Measurements from ENCODE around the gene TAS1R1.

The TAS1R1 gene

DNA sequence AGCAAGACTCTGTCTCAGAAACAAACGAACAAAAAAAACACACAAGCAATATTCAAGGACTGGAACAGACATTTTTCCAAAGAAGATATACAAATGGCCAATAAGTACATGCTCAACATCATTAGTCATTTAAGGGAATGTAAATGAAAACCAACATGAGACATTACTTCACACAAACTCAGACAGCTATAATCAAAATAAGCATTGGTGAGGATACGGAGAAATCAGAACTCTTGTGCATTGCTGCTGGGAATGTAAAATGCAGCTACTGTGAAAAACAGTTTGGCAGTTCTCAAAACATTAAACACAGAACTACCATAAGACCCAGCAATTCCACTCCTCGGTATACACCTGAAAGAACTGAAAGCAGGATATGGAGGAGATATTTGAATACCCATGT, 16.2 kb upstream of the TAS1R1 start:
- Histone ChIP-seq H3K9ac (ENCODE audit: low read length) (no peak overlapping the region), H2AFZ (ENCODE audit: low read depth, low read length, severe bottlenecking) (no peak overlapping the region), H3K4me2 (ENCODE audit: low read depth, low read length, poor library complexity, severe bottlenecking) (no peak overlapping the region), H4K20me1 (ENCODE audit: low read depth, low read length) (no peaks in the 10 kb centered on the region), H3K36me3 (ENCODE audit: low read length) (peaks cover 12% of the 10 kb centered on the region; the same call in 1 of the 2 replicates), H3K9me2 (replicated peaks; ENCODE audit: insufficient read depth, low read length) (no peaks in the 10 kb centered on the region), H3K27ac (ENCODE audit: low read depth, low read length) (no peak overlapping the region), H3K27me3 (ENCODE audit: low read length) (no peaks in the 10 kb centered on the region), H3K9me3 (ENCODE audit: insufficient read depth, low read length) (no peaks in the 10 kb centered on the region), H3F3A (ENCODE audit: insufficient read depth) (no peaks in the 10 kb centered on the region), H3K79me2 (ENCODE audit: insufficient read depth, low read length) (peaks cover 11% of the 10 kb centered on the region; the same call in 1 of the 2 replicates), H3K4me3 (ENCODE audit: insufficient read depth, low read length, poor library complexity, severe bottlenecking) (no peak overlapping the region)
- TF ChIP-seq CTCF (IDR thresholded peaks at IDR 0.05; ENCODE audit: insufficient read depth, low read length, poor library complexity, severe bottlenecking) (no peak), EZH2phosphoT487 (conservative IDR thresholded peaks at IDR 0.05; ENCODE audit: low read length) (no peak)

GRCh38 chr1:6544831-6545230, 10.3 kb upstream of the TAS1R1 start:
- Histone ChIP-seq H3K9me3 (ENCODE audit: insufficient read depth, low read length) (no peaks in the 10 kb centered on the region), H3K27ac (ENCODE audit: low read depth, low read length) (no peak overlapping the region), H3K4me3 (ENCODE audit: insufficient read depth, low read length, poor library complexity, severe bottlenecking) (no peak overlapping the region), H3K36me3 (ENCODE audit: low read length) (peaks cover 15% of the 10 kb centered on the region; the same call in 1 of the 2 replicates), H3K9me2 (replicated peaks; ENCODE audit: insufficient read depth, low read length) (no peaks in the 10 kb centered on the region), H4K20me1 (ENCODE audit: low read depth, low read length) (no peaks in the 10 kb centered on the region), H3K4me2 (ENCODE audit: low read depth, low read length, poor library complexity, severe bottlenecking) (no peak overlapping the region), H2AFZ (ENCODE audit: low read depth, low read length, severe bottlenecking) (no peak overlapping the region), H3K27me3 (ENCODE audit: low read length) (no peaks in the 10 kb centered on the region), H3K9ac (ENCODE audit: low read length) (no peak overlapping the region), H3K79me2 (ENCODE audit: insufficient read depth, low read length) (no peaks in the 10 kb centered on the region), H3F3A (ENCODE audit: insufficient read depth) (no peaks in the 10 kb centered on the region)
- TF ChIP-seq EZH2phosphoT487 (conservative IDR thresholded peaks at IDR 0.05; ENCODE audit: low read length) = no peak
- no peak for TF ChIP-seq CTCF (IDR thresholded peaks at IDR 0.05; ENCODE audit: insufficient read depth, low read length, poor library complexity, severe bottlenecking)

- H3K9me3 ChIP-seq (ENCODE audit: insufficient read depth, low read length) = no peaks in the 10 kb centered on the region
- H3K4me3 ChIP-seq (ENCODE audit: insufficient read depth, low read length, poor library complexity, severe bottlenecking) = no peak overlapping the region
- H3F3A ChIP-seq (ENCODE audit: insufficient read depth) = no peaks in the 10 kb centered on the region
- no peak overlapping the region for H2AFZ ChIP-seq (ENCODE audit: low read depth, low read length, severe bottlenecking)
- H3K9me2 ChIP-seq (replicated peaks; ENCODE audit: insufficient read depth, low read length) = no peaks in the 10 kb centered on the region
- H4K20me1 ChIP-seq (ENCODE audit: low read depth, low read length) = no peaks in the 10 kb centered on the region
- TF ChIP-seq CTCF (IDR thresholded peaks at IDR 0.05; ENCODE audit: insufficient read depth, low read length, poor library complexity, severe bottlenecking) = no peak
- no peak overlapping the region for H3K4me2 ChIP-seq (ENCODE audit: low read depth, low read length, poor library complexity, severe bottlenecking)
- no peak overlapping the region for H3K9ac ChIP-seq (ENCODE audit: low read length)
- H3K36me3 ChIP-seq (ENCODE audit: low read length) = peaks cover 15% of the 10 kb centered on the region; the same call in 1 of the 2 replicates
- no peak overlapping the region for H3K27ac ChIP-seq (ENCODE audit: low read depth, low read length)
- no peaks in the 10 kb centered on the region for H3K27me3 ChIP-seq (ENCODE audit: low read length)
- H3K79me2 ChIP-seq (ENCODE audit: insufficient read depth, low read length) = no peaks in the 10 kb centered on the region
Observed at GRCh38 chr1:6545276-6546112, 9.6 kb upstream of the TAS1R1 start.
